ENCODE measurements around the gene FSIP1. TPM values are rescaled to one million over a fixed set of nuclear protein-coding genes. Genes with fewer than 3 reads are reported as not detected.

FSIP1 gene
- total RNA-seq, 2 donors from 2014 or later: 0.31 to 1.5 TPM

- DNase-seq (ENCODE audit: low spot score): no peak
- Mint-ChIP-seq H3K27ac (no peak overlapping the region), H3K36me3 (no peaks in the 10 kb centered on the region), H3K4me1 (ENCODE audit: low read depth in 2 of 2) (peaks cover 5 to 22% of the 10 kb centered on the region in 2 donors), H3K4me3 (no peak overlapping the region), H3K27me3 (no peaks in the 10 kb centered on the region), H3K9me3 (no peaks in the 10 kb centered on the region)
- no peak for ATAC-seq
These were observed 136.7 kb downstream of the FSIP1 start for GRCh38 chr15:39645976-39646257.

DNA sequence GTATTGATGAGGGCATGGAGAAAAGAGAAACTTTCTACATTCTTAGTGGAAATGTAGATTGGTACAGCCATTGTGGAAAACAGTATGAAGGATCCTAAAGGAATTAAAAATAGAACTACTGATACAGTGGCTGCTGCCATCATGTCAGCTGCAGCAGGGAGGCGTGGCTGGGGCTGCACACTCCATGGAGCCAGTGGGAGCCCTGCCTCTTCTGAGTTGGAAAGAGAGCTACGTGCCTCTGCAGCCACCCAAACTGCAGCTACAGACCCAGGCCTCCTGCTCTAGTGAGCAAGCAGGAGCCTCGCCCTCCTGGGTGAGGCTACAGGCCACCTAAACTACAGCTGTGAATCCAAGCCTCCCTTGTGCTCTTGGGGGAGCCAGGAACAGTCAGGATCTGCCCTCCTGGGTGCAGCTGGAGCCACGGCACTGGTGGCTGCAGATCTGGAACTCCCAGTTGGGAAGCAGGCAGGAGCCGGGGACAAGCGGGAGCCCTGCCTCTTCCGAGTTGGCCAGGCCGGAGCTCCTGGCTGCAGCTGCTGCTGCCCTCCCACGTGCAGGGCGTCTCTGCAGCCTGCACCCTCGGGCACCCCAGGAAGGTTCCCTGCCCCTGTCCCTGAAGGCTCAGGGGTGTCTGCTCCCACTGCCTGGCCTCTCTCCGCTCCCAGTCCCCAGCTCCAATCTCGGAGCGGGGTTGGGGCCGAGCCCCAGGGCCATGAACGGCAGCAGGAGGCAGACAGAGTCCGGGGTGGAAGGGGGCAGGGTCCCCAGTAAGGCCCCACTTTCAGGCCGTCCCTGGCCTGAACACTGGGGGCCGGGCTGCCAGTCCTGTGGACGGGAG, 137.3 kb downstream of the FSIP1 start:
- Mint-ChIP-seq H3K4me1 (ENCODE audit: low read depth in 2 of 2) (peaks cover 5 to 22% of the 10 kb centered on the region in 2 donors), H3K9me3 (no peaks in the 10 kb centered on the region), H3K27ac (no peak overlapping the region), H3K27me3 (no peaks in the 10 kb centered on the region), H3K36me3 (no peaks in the 10 kb centered on the region), H3K4me3 (no peak overlapping the region)
- no peak for DNase-seq (ENCODE audit: low spot score)
- ATAC-seq: no peak

DNA sequence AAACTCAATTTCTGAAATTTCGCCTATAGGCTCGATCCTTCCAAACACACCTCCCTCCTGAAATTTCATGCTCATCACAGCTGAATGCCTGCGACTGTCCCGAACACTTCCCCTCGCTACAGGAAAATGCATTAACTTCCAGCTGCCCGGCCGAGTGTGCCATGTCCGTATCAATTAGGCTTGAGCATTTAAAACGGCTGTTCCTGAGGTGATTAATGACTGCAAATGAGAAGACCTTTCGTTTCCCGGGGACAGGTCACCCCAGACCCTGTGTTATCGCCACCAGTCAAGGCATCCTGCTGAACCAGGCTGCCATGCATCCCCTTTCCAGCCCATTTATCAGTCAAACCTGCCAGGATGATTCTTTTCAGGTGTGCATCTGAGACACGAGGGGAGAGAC, 138.5 kb downstream of the FSIP1 start:
- DNase-seq (ENCODE audit: low spot score) (no peak), ATAC-seq (no peak)
- Mint-ChIP-seq H3K9me3 (no peaks in the 10 kb centered on the region), H3K36me3 (no peaks in the 10 kb centered on the region), H3K27ac (no peak overlapping the region), H3K4me3 (no peak overlapping the region), H3K4me1 (ENCODE audit: low read depth in 2 of 2) (peaks cover 10 to 27% of the 10 kb centered on the region in 2 donors), H3K27me3 (peaks cover 0 to 2% of the 10 kb centered on the region in 2 donors)

GRCh38 chr15:39643727-39644126, 138.9 kb downstream of the FSIP1 start:
- DNase-seq (ENCODE audit: low spot score): no peak
- H3K27ac Mint-ChIP-seq: no peak overlapping the region
- H3K4me3 Mint-ChIP-seq: no peak overlapping the region
- no peaks in the 10 kb centered on the region for H3K36me3 Mint-ChIP-seq
- H3K9me3 Mint-ChIP-seq: no peaks in the 10 kb centered on the region
- H3K27me3 Mint-ChIP-seq: peaks cover 0 to 2% of the 10 kb centered on the region in 2 donors
- ATAC-seq: peak in 1 of 2 donors; percentile 44
- peaks cover 13 to 27% of the 10 kb centered on the region in 2 donors for H3K4me1 Mint-ChIP-seq (ENCODE audit: low read depth in 2 of 2)

DNA sequence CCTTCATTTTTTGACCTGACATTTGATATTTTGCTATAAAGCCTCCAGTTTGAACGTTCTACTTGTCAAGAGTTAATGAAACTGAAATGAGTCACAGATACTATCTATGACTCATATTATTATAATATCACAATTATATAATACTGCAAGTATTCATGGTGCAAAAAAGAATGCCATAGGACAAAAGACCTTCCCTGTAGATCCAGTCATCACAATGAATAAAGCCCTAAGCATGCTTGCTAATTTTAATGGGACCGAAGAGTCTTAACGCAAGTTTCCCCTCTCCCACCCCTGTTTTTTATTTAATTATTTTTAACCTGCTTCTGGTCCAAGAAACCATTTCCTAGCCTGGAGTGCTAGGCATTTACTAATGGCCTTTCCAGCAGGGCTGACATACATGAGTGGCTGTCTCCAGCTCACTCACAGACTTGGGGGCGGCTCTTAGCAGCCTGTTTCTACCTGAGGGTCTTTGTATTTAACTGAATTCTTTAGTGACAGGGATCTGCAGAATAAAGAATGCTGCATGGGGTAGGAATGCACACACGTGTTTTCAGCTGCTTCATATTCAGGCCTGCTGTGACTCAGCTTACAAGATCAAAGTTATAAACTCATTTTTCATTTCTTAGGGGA, 140.5 kb downstream of the FSIP1 start:
- H3K9me3 Mint-ChIP-seq: no peaks in the 10 kb centered on the region
- H3K36me3 Mint-ChIP-seq: no peaks in the 10 kb centered on the region
- no peak overlapping the region for H3K27ac Mint-ChIP-seq
- peaks cover 22 to 27% of the 10 kb centered on the region in 2 donors for H3K4me1 Mint-ChIP-seq (ENCODE audit: low read depth in 2 of 2)
- DNase-seq (ENCODE audit: low spot score) (no peak), ATAC-seq (no peak)
- no peak overlapping the region for H3K4me3 Mint-ChIP-seq
- H3K27me3 Mint-ChIP-seq: peaks cover 0 to 2% of the 10 kb centered on the region in 2 donors

- Mint-ChIP-seq H3K27me3 (peaks cover 0 to 2% of the 10 kb centered on the region in 2 donors), H3K36me3 (no peaks in the 10 kb centered on the region), H3K27ac (no peak overlapping the region), H3K4me1 (ENCODE audit: low read depth in 2 of 2) (peaks cover 19 to 27% of the 10 kb centered on the region in 2 donors), H3K4me3 (peak overlapping the region; percentile 36), H3K9me3 (no peaks in the 10 kb centered on the region)
- DNase-seq (ENCODE audit: low spot score): no peak
- ATAC-seq: peak in 1 of 2 donors; percentile 83
These were observed 141.3 kb downstream of the FSIP1 start for GRCh38 chr15:39641191-39641889.

DNA sequence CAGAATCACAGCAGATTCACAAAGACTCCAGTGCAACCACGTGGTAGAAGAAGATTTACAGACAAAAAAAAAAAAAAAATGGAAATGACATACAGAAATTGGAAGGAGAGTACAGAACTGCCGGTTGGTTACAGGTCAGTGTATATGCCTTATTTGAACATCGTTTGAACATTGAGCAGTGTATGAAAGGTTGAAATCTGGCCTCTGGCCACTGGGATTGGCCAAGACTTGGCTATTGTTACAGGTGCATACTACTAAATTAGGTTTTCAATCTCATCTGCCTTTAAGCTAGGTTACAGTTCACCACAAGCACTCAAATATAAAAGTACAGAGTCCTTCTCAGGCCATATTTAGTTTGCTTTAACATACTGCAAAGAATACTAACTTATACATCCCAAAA, 142.0 kb downstream of the FSIP1 start:
- DNase-seq (ENCODE audit: low spot score) (no peak), ATAC-seq (no peak)
- Mint-ChIP-seq H3K27me3 (peaks cover 0 to 2% of the 10 kb centered on the region in 2 donors), H3K36me3 (no peaks in the 10 kb centered on the region), H3K4me1 (ENCODE audit: low read depth in 2 of 2) (peaks cover 19 to 27% of the 10 kb centered on the region in 2 donors), H3K9me3 (no peaks in the 10 kb centered on the region), H3K4me3 (no peak overlapping the region), H3K27ac (no peak overlapping the region)

DNA sequence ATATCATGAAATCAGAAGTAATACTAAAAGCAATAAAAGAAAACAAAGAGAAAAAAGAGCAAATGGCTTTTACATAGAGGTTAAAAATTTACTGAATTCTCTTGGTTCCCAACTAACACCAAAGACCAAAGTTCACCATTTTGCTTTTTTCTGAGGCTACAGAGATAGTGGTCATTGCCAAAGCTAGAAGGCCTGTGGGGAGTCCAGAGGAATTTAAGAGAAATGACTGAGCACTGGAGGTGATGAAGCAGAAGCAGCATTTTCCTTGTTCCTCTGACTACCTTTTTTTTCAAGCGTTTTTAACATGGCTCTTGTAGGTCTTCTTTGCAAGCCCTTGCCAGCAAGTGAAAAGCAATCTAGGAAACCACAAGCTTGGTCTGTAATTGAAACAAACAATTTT, 143.6 kb downstream of the FSIP1 start:
- H3K27me3 Mint-ChIP-seq: peaks cover 0 to 2% of the 10 kb centered on the region in 2 donors
- ATAC-seq: no peak
- no peak for DNase-seq (ENCODE audit: low spot score)
- H3K36me3 Mint-ChIP-seq: no peaks in the 10 kb centered on the region
- peaks cover 17 to 23% of the 10 kb centered on the region in 2 donors for H3K4me1 Mint-ChIP-seq (ENCODE audit: low read depth in 2 of 2)
- H3K9me3 Mint-ChIP-seq: no peaks in the 10 kb centered on the region
- no peak overlapping the region for H3K4me3 Mint-ChIP-seq
- H3K27ac Mint-ChIP-seq: no peak overlapping the region

- Mint-ChIP-seq H3K27me3 (peaks cover 0 to 2% of the 10 kb centered on the region in 2 donors), H3K36me3 (no peaks in the 10 kb centered on the region), H3K4me3 (no peak overlapping the region), H3K27ac (no peak overlapping the region), H3K4me1 (ENCODE audit: low read depth in 2 of 2) (peaks cover 16 to 17% of the 10 kb centered on the region in 2 donors), H3K9me3 (no peaks in the 10 kb centered on the region)
- no peak for DNase-seq (ENCODE audit: low spot score)
- ATAC-seq: no peak
These were observed 144.6 kb downstream of the FSIP1 start for GRCh38 chr15:39638041-39638440.

DNA sequence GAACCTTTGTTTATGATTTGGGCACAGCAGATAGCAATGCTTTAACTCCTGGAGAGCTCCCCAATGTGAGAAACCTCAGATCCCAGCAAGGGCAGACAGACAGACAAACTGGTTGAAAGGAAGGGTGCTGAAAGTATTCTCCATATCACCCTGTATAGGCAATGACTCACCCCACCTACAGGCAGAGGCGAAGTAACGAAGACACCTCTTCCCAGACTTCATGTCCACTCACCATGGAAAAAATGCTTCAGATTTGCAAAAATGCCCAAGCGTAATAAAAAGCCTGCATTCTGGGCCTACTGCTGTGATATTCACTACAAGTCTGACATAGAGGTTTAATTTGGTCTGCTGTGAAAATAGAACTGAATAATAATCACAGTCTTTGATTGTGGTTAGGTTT, 151.3 kb downstream of the FSIP1 start:
- no peak for ATAC-seq

GRCh38 chr15:39629906-39630305, 152.7 kb downstream of the FSIP1 start:
- no peak for ATAC-seq
- Mint-ChIP-seq H3K4me3 (peak overlapping the region; percentile 54), H3K4me1 (ENCODE audit: low read depth in 2 of 2) (peaks cover 56 to 60% of the 10 kb centered on the region in 2 donors), H3K27ac (peak overlapping the region; percentile 47 to 67), H3K36me3 (peaks cover 6% of the 10 kb centered on the region), H3K9me3 (peaks cover 4% of the 10 kb centered on the region), H3K27me3 (no peaks in the 10 kb centered on the region)
- DNase-seq (ENCODE audit: low spot score): no peak

More for the DNA sequence above, 151.3 kb downstream of the FSIP1 start:
- Mint-ChIP-seq H3K27me3 (no peaks in the 10 kb centered on the region), H3K9me3 (peaks cover 4% of the 10 kb centered on the region), H3K4me1 (ENCODE audit: low read depth in 2 of 2) (peaks cover 42 to 46% of the 10 kb centered on the region in 2 donors), H3K36me3 (peaks cover 4% of the 10 kb centered on the region), H3K4me3 (peak overlapping the region; percentile 28), H3K27ac (peak overlapping the region; percentile 47 to 67)
- no peak for DNase-seq (ENCODE audit: low spot score)

DNA sequence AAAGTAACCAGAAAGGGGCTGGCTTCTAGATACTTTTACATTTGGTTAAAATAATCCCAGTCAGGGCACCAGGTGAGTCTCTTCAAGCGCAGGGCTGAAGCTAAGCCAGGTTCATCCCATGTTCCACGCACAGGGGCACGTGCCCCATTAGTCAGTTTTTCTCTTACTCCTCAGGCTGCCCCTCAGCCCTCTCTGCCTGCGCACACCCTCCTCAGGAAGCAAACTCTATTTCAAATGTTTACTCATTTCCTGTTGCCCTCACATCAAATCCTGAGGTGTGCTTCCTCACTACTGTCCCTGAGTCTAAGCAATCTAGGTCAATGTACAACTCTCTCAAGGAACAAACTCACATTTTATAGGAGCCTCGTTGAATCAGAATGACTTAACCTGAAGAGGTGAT, 153.3 kb downstream of the FSIP1 start:
- Mint-ChIP-seq H3K36me3 (peaks cover 8% of the 10 kb centered on the region), H3K4me1 (ENCODE audit: low read depth in 2 of 2) (peaks cover 61 to 66% of the 10 kb centered on the region in 2 donors), H3K9me3 (peaks cover 4% of the 10 kb centered on the region), H3K27ac (peak overlapping the region; percentile 47 to 67), H3K4me3 (peak overlapping the region; percentile 54), H3K27me3 (no peaks in the 10 kb centered on the region)
- ATAC-seq (peak; percentile 72 to 82), DNase-seq (ENCODE audit: low spot score) (peak; percentile 73)

- Mint-ChIP-seq H3K36me3 (peaks cover 8% of the 10 kb centered on the region), H3K27me3 (no peaks in the 10 kb centered on the region), H3K27ac (peak overlapping the region; percentile 47 to 67), H3K4me3 (peak overlapping the region; percentile 54), H3K9me3 (peaks cover 4% of the 10 kb centered on the region), H3K4me1 (ENCODE audit: low read depth in 2 of 2) (peaks cover 66 to 72% of the 10 kb centered on the region in 2 donors)
- DNase-seq (ENCODE audit: low spot score): no peak
- ATAC-seq: no peak
These were observed 153.9 kb downstream of the FSIP1 start for GRCh38 chr15:39628546-39629257.
